Mesodermal cell (in vitro differentiated cells): Measurements from ENCODE around the gene IMPACT.

Source experiments
- H3K27ac ChIP-seq: 2 replicates; pipeline ENCODE4 v1.7.0; 2013; ENCODE audit warnings: mild to moderate bottlenecking, low read depth, low read length, moderate library complexity; ENCODE audit not compliant: severe bottlenecking
- H3K36me3 ChIP-seq: 2 replicates; pipeline ENCODE4 v1.7.1; 2013; ENCODE audit warnings: mild to moderate bottlenecking, low read length, moderate library complexity; ENCODE audit not compliant: control insufficient read depth, insufficient read depth
- H3K4me1 ChIP-seq: one replicate; pipeline ENCODE4 v1.7.1; 2013; ENCODE audit warnings: mild to moderate bottlenecking, low read length; ENCODE audit not compliant: insufficient read depth, control insufficient read depth, poor library complexity, severe bottlenecking
- H3K4me3 ChIP-seq: 2 replicates; pipeline ENCODE4 v1.7.0; 2013; ENCODE audit warnings: low read length, control low read depth, mild to moderate bottlenecking; ENCODE audit not compliant: insufficient read depth, poor library complexity, severe bottlenecking; ENCODE audit errors: extremely low read depth
- H3K9me3 ChIP-seq: 2 replicates; pipeline ENCODE4 v1.7.1; 2013; ENCODE audit warnings: mild to moderate bottlenecking, low read length, moderate library complexity; ENCODE audit not compliant: control insufficient read depth
- WGBS, 2 experiments: methylation state at CpG; one replicate each; pipeline ENCODE4 v1.1.5; 2013; ENCODE audit warnings: missing lambda C conversion rate in 2 of 2; ENCODE audit not compliant: insufficient coverage in 2 of 2; 5-methylcytosine and 5-hydroxymethylcytosine counted together

Gene IMPACT

GRCh38 chr18:24499814-24500213, 73.3 kb downstream of the IMPACT start:
- WGBS, 2 experiments = 85 to 95% methylated on average over 5 of the region's 5 CpGs
- no peak overlapping the region for H3K4me3 ChIP-seq

DNA sequence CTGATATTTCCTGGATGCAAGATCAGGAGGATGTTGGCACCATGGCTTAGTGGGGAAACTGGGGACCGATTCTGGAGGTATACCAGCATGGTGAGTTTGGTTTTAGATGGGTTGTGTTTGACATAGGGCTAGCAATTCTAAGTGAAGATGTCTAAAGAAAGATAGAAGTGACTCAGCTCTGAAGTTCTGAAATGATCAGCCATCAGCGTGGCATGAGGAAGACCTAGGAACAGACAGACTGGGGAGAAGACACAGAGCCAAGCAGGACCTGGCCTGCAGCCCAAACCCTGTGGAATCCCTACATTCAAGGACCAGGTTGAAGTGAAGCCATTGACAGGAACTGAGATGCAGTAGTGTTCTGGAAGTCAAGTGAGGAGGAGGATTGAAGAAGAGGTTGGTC, 73.7 kb downstream of the IMPACT start:
- Histone ChIP-seq H3K4me3 (no peak overlapping the region), H3K9me3 (no peaks in the 10 kb centered on the region), H3K4me1 (no peaks in the 10 kb centered on the region), H3K36me3 (no peaks in the 10 kb centered on the region), H3K27ac (no peak overlapping the region)
- 88 to 100% methylated on average over 2 of the region's 2 CpGs for WGBS, 2 experiments

More at GRCh38 chr18:24499814-24500213, 73.3 kb downstream of the IMPACT start:
- Histone ChIP-seq H3K36me3 (no peaks in the 10 kb centered on the region), H3K9me3 (no peaks in the 10 kb centered on the region), H3K4me1 (no peaks in the 10 kb centered on the region), H3K27ac (no peak overlapping the region)

DNA sequence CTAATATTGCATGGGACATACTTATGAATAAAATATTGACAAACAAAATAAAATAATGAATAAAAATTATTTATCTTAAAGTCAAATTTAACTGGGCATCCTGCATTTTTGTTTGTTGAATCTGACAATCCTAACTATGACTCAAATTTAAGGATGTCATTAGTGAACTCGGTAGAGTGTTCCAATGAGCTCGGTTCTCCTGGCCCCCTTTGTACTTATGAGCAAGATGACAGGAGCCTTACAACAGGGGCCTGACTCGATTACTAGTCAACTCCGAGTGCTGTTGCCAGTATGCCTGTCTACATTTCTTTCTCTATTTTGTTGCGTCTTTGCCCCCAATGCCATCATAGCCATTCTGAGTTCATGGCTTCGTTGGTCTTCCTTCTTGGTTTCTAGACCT, 74.3 kb downstream of the IMPACT start:
- Histone ChIP-seq H3K4me3 (no peak overlapping the region), H3K27ac (no peak overlapping the region), H3K36me3 (no peaks in the 10 kb centered on the region), H3K9me3 (no peaks in the 10 kb centered on the region), H3K4me1 (no peaks in the 10 kb centered on the region)
- 95 to 97% methylated on average over 6 of the region's 6 CpGs for WGBS, 2 experiments

GRCh38 chr18:24502667-24503523, 76.4 kb downstream of the IMPACT start:
- H3K36me3 ChIP-seq = no peaks in the 10 kb centered on the region
- no peaks in the 10 kb centered on the region for H3K9me3 ChIP-seq
- WGBS, 2 experiments = 67 to 92% methylated on average over 3 to 4 of the region's 7 CpGs
- no peak overlapping the region for H3K4me3 ChIP-seq
- no peaks in the 10 kb centered on the region for H3K4me1 ChIP-seq
- H3K27ac ChIP-seq = no peak overlapping the region
